Measurements from ENCODE around the gene GTSF1L.

DNA sequence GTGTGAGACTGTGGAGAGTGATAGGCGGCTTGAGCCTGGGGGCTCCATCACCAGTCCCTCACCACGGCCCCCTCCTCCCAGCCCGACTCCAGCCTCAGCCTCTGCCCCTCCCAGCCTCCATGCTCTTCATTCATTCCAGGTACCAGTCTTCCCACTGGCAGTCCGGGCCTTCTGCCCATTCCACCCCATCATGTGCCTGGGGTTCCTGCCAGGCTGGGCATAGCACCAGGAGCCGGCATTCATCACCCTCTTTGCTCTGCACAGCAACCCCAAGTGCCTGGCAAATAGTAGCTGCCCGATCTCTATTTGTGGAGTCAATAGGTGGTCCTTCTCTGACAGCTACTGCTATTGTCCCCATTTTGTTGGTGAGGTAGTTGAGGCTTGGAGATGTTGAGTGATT, 39.6 kb upstream of the GTSF1L start:
- TF ChIP-seq, protein P1, sequence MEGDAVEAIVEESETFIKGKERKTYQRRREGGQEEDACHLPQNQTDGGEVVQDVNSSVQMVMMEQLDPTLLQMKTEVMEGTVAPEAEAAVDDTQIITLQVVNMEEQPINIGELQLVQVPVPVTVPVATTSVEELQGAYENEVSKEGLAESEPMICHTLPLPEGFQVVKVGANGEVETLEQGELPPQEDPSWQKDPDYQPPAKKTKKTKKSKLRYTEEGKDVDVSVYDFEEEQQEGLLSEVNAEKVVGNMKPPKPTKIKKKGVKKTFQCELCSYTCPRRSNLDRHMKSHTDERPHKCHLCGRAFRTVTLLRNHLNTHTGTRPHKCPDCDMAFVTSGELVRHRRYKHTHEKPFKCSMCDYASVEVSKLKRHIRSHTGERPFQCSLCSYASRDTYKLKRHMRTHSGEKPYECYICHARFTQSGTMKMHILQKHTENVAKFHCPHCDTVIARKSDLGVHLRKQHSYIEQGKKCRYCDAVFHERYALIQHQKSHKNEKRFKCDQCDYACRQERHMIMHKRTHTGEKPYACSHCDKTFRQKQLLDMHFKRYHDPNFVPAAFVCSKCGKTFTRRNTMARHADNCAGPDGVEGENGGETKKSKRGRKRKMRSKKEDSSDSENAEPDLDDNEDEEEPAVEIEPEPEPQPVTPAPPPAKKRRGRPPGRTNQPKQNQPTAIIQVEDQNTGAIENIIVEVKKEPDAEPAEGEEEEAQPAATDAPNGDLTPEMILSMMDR (conservative IDR thresholded peaks at IDR 0.05; ENCODE audit: low read depth, low read length): no peak
- no peak for TF ChIP-seq EZH2 (IDR thresholded peaks at IDR 0.05; ENCODE audit: borderline replicate concordance, low read depth, low read length, poor library complexity, severe bottlenecking)
